NAMALWA (cell line): ENCODE results near the gene CA11.

Source experiments
- DNase-seq: peaks from one replicate; pipeline ENCODE4 v3.0.0-alpha.2; 2015; ENCODE audit warnings: low spot score

CA11 gene

DNA sequence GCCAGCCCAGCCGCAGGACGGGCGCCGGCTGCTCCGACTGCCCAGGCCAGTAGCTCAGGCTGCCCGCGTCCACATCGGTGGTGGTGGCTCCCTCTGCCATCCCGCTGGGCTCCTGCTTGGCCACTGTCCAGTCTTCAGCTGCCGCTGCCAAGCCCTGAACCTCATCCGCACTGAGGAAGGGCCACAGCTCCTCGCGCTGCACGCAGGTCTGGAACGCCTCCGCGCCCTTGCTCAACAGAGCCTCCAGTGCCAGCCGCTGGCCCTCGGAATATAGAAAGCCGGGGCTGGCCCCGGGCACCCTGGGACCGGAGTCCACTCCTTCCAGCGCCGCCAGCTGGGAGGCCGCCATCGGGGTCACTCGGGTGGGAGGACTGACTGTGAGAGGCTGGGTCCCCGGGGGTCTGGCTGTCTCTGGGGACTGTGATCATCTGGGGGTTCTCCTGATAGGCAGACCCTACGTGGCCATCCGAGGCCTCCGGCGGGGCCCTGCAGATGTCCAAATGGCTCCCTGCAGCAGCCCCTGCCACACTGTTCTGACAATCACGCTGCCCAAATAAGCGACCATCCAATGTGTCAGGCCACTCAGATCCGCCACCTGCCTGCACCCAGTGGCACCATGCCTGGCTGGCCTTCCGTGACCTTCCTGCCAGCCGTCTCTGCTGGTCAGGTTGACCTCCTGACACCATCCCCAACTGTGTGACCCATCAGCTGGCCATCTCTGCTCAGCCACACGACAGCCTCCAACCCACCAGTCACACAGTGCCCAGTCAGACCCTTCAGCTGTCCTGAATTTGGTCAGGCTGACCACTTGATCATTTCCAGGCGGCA, 32.7 kb downstream of the CA11 start:
- DNase-seq, result no peak

DNA sequence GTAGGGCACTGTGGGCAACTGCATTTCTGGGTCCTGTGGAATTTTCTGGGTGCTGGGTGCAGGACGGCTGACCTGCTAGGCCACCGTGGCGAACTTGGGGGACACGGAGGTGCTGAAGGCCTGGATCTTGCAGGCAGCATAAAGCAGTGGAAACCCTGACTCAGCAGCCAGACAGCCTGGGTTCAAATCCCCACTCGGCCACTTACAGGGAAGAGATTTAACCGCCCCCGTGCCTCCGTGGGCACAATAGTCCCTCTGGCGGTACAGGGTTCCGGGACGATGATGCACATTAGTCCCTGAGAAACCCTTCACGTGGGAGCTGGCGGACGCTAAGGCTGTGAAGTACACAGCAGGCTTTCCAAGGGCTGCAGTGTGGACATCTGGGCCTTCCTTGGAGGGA, 34.1 kb downstream of the CA11 start:
- no peak for DNase-seq

DNA sequence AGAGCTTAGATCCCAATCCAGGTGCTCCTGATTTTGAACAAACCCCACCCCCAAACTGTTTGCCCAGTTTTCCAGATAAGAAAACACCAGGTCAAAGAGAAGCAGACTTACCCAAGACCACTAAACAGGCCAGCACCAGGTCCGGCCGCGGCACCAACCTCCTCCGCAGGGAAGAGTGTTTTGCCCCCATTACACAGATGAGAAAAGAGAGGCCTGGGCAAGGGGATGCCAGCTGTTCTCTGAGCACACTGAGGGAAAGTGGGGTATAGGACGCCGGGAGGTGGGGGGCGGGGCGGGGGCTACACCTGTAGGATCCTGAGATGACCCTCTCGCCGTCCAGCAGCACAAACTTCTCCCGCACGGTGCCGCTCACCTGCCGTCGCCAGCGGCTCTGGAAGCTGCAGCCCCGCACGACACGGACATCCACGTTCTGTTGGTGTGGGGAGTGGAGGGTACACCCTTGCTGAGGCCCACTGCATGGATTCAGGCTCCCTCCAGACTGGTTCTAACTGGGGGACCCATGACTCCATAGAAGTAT, 36.3 kb downstream of the CA11 start:
- no peak for DNase-seq

DNA sequence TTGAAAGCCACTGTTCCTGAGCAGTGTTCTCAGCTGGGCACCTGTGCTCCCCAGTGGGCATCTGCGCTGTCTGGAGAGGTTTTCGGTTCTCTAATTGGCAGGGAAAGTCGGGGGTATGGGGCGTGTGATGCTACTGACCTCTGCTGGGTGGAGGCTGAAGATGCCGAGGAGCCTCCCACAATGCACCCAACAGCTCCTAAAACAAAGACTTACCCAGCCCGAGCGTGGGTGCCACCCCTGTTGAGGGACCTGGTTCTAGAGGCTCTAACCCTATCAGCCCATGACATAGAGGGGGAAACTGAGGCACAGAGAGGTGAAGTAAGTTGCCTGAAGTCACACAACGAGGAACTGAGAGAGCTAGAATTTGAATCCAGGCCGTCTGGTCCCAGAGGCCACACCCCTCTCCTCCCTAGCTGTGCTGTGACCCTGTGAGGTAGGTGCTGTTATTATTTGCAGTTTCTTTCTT, 37.2 kb downstream of the CA11 start:
- DNase-seq, result peak; percentile 87

DNA sequence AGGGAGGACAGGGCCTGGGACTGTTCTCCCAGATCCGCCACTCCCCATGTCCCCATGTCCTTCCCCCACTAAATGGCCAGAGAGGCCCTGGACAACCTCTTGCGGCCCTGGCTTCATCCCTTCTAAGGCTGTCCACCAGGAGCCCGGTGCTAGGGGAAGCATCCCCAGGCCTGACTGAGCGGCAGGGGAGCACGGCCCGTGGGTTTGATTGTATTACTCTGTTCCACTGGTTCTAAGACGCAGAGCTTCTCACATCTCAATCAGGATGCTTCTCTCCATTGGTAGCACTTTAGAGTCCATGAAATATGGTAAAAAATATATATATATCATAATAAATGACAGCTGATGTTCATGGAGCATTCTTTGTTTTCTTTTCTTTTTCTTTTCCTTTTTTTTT, 38.6 kb downstream of the CA11 start:
- no peak for DNase-seq

DNA sequence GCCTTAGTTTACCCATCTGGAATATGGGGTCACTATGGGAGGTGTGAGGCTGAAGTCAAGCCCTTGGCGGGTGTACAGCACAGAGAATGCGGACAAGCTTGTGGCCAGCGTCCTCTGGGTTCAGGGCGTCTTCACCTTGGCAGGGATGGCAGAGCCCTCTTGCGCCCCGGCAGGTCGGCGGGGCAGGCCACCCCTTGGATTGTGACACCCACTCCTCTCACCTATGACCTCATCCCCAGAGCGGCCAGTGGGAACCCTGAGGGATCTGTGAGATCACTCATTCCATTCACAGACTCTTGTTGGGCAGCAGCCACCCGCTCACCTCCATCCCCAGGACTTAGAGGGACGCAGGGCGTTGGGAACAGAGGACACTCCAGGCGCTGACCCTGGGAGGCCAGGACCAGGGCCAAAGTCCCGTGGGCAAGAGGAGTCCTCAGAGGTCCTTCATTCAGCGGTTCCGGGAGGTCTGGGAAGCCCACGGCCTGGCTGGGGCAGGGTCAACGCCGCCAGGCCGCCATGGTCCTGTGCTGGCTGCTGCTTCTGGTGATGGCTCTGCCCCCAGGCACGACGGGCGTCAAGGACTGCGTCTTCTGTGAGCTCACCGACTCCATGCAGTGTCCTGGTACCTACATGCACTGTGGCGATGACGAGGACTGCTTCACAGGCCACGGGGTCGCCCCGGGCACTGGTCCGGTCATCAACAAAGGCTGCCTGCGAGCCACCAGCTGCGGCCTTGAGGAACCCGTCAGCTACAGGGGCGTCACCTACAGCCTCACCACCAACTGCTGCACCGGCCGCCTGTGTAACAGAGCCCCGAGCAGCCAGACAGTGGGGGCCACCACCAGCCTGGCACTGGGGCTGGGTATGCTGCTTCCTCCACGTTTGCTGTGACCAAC, 39.3 kb downstream of the CA11 start, which contains the start of gene SPACA4:
SPACA4 (plus strand) TSS at position 280 of the 896 bp plus-strand sequence; CDS start at position 517, 237 bp downstream.
- DNase-seq, result no peak

DNA sequence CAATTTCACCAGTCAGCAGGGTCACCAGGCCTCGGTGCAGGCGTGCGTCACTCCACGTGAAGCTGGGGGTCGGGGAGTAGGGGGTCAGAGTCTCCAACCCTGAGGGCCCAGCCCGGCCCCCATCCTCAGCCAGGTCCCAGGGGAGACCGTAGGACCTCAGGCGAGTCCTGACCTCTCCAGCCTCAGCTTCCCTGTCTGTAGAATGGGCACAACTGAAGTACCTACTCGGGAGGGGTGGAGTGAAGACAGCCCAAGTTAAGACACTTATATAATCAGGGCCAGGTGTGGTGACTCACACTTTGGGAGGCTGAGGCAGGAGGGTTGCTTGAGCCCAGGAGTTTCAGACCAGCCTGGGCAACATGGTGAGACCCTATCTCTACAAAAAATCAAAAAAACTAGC, 42.1 kb downstream of the CA11 start:
- DNase-seq, result no peak

DNA sequence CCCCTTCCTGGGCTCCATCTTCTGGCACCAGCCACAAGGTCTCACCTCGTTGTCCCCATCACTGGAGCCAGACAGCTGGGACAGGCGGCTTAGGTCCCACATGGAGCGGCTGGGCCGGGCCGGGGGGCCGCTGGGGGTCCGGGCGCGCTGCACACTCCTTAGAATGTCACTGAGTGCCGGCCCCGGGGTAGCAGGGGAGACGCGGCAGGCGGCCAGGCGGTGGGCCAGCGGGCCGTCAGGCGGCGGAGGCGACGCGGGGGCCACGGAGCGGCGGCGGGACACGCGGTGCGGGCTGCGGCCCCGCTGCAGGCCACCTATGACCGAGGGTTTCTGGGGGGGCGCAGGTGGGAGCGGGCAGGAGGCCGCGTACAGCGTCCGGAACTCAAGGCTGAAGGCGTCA, 42.5 kb downstream of the CA11 start:
- DNase-seq, result no peak

GRCh38 chr19:48603001-48603400, 43.0 kb downstream of the CA11 start:
- no peak for DNase-seq

DNA sequence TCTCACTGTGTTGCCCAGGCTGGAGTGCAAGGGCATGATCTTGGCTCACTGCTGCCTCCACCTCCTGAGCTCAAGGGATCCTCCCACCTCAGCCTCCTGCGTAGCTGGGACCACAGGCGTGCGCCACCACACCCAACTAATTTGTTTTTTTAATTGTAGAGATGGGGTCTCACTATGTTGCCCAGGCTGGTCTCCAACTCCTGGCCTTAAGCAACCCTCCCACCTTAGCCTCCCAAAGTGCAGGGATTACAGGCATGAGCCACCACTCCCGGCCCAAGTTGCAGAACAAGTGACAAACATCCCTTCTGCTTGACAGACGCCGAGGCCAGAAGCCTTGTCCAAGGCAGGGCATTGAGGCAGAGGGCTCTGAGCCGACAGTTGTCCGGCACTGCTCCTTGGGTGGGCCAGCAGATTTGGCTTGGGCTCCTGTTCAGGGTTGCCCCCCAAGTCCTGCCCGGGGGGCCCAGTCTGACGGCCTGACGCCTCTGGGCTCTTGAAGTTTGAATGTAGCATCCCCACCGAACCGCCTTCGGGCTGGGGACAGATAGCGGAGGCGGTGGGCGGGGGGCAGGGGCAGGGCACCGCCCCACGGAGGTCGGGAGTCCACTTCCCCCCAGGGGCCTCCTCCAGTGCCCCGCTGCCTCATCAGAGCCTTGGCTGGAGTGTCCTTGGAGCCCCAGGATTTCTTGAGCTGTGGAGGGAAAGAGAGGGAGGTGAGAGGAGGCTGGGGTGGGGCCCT, 45.1 kb downstream of the CA11 start:
- DNase-seq, result no peak

DNA sequence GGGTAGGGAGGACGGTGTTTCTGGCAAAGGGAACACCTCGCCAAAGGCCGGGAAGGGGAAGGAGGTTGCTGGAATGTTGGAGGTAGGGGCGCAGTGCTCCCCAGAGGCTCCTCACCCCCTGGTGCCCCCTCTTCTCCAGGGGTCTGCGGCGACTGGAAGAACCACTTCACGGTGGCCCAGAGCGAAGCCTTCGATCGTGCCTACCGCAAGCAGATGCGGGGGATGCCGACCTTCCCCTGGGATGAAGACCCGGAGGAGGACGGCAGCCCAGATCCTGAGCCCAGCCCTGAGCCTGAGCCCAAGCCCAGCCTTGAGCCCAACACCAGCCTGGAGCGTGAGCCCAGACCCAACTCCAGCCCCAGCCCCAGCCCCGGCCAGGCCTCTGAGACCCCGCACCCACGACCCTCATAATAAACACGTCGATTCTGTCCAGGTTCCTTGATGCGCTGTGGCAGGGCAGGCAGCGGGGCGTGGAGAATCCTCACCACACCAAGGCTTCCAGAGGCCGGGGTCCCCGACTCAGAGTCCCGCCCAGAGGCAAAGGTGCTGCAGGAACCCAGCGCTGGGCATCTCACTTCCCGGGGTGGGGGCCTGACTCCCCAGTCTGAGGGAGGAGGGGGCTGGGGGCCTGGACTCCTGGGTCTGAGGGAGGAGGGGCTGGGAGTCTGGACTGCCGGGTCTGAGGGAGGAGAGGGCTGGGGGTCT, 46.8 kb downstream of the CA11 start:
- DNase-seq, result no peak

DNA sequence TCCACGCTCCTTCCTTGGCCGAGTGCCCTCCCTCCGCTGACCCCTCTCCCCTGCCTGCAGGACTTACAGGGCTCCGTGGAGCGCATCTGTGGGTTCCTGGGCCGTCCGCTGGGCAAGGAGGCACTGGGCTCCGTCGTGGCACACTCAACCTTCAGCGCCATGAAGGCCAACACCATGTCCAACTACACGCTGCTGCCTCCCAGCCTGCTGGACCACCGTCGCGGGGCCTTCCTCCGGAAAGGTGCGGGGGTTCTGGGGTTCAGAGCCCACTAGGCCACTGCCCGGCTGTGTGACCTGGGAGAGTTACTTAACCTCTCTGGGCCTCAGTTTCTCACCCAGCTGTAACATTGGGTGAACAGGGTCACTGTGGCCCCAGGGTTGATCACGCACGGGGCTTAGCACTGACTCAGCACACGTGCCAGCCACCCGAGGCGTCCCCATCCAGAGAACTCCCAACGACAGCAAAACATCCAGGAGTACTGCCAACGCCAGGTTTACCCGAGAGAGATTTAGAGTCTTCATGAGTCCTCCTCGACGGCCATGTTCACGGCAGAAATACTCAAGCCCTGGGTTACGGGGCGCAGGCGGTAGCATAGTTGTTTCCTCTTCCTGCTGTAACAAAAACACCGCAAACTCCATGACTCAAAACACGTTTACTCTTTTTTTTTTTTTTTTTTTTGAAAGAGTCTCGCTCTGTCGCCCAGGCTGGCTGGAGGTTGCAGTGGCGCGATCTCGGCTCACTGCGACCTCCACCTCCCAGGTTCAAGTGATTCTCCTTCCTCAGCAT, 49.1 kb downstream of the CA11 start:
- DNase-seq, result no peak

GRCh38 chr19:48596237-48596636, 49.8 kb downstream of the CA11 start:
- DNase-seq, result no peak

DNA sequence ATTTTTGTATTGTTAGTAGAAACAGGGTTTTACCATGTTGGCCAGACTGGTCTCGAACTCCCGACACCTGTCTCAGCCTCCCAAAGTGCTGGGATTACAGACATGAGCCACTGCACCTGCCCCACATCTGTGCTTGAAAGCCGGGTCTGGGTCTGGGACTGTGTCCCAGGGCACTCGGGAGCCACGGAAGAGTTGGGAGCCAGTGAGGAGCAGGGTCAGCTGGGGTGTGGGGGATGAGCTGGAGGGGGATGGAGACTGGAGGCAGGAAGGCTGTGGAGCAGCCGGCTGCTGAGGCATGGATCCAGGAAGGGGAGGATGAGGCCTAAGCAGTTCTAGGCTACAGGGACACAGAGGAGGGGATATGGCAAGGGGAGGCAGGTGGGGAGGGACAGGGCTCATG, 50.2 kb downstream of the CA11 start:
- no peak for DNase-seq

DNA sequence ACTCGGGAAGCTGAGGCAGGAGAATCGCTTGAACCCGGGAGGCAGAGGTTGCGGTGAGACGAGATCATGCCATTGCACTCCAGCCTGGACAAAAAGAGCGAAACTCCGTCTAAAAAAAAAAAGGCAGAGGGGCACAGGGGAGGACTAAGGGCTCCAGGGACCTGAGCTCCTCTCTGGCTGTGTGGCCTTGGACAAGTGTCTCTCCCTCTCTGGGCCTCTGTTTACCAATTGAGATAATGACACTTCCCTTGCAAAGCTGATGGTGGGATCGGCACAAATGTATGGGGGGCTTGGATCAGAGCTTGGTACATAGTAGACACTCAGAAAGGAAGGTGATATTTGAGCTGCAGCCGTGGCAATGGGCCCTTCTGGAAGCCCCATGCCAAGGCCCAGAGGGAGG, 50.8 kb downstream of the CA11 start:
- DNase-seq, result no peak

GRCh38 chr19:48591021-48591420, 55.0 kb downstream of the CA11 start:
- no peak for DNase-seq

- peak; percentile 88 for DNase-seq
These were observed 57.2 kb downstream of the CA11 start for GRCh38 chr19:48588670-48589401.
